HG02884 (cell line): Measurements from ENCODE around the gene TMEM151B.

Source experiments
- ATAC-seq: cut with Tn5 transposase; IDR thresholded peaks from one replicate; pipeline ENCODE4 v1.9.1; 2021; ENCODE audit warnings: mild to moderate bottlenecking, moderate library complexity; ENCODE audit not compliant: unreplicated experiment

TMEM151B gene

DNA sequence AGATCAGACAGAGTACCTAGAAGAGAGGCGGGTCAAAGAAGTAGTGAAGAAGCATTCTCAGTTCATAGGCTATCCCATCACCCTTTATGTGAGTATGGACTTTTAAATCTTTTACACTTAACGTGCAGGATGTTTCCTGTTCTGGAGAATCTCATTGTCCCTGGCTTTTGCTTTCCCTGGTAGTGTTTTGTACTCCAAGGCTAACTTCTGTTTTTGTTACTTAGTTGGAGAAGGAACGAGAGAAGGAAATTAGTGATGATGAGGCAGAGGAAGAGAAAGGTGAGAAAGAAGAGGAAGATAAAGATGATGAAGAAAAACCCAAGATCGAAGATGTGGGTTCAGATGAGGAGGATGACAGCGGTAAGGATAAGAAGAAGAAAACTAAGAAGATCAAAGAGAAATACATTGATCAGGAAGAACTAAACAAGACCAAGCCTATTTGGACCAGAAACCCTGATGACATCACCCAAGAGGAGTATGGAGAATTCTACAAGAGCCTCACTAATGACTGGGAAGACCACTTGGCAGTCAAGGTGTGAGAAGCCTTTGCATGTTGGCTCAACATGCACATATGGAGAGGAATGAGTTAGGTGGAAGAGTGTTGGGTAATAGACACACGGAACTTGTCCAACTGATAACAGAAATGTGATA, 20.1 kb upstream of the TMEM151B start:
- no peak for ATAC-seq

DNA sequence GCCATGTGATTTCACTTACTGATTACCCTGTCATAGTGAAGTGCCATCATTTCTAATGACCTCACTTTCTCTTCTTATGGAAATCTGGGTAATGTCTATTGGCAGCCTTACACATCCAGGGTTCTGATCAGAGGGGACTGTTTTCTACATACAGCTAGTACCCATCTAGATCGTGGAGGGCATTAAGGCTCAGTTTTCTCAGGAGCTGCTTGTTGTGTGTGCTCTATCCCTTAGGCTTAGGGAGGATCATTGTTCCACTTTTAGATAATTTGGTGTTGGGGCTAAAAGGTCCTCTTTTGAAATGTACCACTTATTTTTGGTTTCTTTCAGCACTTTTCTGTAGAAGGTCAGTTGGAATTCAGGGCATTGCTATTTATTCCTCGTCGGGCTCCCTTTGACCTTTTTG, 19.5 kb upstream of the TMEM151B start:
- no peak for ATAC-seq

DNA sequence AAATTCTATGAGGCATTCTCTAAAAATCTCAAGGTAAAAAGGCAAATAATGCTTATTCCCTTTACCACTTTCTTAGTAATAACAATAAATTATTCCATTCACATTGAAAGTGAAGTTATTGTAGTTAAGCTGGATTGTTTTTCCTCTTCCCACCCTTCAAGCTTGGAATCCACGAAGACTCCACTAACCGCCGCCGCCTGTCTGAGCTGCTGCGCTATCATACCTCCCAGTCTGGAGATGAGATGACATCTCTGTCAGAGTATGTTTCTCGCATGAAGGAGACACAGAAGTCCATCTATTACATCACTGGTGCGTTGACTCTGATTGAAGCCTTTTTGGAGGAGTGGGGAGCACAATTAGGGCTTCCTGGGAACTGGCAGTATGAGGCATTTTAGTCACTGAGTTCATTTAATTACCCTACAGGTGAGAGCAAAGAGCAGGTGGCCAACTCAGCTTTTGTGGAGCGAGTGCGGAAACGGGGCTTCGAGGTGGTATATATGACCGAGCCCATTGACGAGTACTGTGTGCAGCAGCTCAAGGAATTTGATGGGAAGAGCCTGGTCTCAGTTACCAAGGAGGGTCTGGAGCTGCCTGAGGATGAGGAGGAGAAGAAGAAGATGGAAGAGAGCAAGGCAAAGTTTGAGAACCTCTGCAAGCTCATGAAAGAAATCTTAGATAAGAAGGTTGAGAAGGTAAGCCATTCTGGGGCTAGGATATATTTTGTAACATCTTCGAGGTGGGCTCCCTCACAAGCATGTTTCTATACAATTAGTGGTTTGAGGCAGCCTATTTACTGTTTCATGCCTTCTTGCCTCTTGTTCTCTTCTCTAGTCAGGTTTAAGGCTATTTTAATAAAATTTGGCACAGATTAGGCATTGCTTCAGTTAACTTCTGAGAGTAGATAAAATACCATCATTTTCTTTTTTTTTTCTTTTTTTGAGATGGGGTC, 18.4 kb upstream of the TMEM151B start:
- ATAC-seq: no peak

DNA sequence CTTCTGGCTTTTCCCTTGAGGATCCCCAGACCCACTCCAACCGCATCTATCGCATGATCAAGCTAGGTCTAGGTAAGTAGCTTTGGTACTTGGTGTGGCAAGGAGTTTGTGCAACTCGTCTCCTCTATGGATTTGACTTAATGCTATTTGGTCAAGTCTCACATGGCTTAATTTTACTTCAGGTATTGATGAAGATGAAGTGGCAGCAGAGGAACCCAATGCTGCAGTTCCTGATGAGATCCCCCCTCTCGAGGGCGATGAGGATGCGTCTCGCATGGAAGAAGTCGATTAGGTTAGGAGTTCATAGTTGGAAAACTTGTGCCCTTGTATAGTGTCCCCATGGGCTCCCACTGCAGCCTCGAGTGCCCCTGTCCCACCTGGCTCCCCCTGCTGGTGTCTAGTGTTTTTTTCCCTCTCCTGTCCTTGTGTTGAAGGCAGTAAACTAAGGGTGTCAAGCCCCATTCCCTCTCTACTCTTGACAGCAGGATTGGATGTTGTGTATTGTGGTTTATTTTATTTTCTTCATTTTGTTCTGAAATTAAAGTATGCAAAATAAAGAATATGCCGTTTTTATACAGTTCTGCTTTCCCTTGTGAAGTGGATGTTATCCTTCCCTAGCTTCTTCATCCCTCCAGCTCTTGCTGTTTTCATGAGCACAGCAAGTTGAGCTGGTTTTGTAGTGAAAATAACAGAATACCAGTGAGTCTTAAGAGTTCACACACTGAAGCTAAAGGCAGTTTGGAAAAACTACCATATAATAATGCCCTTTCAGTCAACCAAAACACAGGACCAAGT, 16.7 kb upstream of the TMEM151B start:
- ATAC-seq: no peak

DNA sequence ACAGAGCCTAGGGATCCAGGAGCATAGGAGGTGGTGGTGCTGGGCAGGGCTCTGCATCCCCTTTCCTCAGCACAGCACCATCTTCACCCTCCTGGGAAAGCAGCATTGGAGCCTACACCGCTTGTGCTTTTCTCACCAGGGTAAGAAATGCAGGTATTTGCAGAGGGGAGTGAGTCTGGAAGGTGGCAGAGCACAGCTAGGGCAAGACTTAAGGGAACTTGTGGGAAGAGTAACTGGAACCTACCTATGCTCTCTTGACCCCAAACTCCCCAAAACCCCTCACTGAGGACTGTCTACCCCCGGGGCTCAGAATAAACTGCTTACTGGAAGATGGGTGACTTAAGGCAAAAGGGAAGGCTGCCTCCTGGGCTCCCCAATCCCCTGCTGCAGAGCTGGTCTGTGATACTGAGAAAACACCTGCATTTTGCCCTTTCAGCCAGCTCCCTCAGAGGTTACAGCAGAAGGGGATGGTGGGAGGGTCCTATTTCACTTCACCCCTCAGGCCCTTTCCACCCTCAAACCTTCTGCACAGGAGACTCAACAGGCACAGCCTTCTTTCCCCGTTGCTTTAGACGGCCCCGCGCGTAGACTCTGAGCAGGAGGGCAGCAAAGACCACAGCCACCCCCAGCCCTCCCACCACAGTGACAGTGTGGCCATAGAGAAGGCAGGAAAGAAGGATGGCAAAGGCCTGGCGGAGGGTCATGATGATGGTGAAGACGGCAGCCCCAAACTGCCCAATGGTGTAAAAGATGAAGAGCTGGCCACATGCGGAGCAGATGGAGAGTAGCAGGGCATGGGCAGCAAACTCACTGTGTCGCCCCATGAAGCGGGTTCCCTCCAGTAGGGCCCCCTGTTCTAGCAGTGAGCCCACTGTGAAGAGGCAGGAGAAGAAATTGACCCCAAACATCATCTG, 15.8 kb upstream of the TMEM151B start:
- no peak for ATAC-seq

DNA sequence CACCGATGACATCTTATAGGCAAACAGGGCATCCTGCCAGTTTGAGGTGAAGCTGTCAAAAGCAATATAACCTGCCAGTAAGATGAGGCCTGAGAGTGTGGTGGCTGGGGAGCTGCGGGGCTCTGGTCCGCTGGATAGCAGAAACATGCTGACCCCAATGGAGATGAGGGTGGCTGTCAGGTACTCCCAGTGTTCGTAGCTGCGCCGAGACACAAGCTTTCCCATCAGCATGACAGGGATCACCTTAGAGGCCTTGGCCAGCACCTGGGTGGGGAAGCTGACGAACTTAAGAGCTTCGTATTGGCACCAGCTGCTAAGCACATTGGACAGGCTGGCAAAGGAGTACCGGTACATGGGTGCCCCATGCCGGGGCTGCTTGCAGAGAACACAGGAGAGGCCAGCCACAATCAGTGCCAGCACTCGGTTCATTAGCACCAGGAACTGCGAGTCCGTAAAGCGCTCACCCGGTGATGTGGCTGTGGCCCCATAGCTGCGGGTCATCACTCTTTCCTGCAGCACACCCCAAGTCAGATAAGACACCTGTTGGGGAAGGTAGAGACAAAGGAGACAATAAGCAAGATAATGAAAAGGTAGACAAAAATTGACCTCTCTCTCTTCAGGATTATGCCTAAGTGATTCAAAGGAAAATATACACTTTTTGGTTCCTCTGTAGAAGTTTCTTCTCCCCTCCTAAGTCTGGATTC, 15.0 kb upstream of the TMEM151B start:
- no peak for ATAC-seq

DNA sequence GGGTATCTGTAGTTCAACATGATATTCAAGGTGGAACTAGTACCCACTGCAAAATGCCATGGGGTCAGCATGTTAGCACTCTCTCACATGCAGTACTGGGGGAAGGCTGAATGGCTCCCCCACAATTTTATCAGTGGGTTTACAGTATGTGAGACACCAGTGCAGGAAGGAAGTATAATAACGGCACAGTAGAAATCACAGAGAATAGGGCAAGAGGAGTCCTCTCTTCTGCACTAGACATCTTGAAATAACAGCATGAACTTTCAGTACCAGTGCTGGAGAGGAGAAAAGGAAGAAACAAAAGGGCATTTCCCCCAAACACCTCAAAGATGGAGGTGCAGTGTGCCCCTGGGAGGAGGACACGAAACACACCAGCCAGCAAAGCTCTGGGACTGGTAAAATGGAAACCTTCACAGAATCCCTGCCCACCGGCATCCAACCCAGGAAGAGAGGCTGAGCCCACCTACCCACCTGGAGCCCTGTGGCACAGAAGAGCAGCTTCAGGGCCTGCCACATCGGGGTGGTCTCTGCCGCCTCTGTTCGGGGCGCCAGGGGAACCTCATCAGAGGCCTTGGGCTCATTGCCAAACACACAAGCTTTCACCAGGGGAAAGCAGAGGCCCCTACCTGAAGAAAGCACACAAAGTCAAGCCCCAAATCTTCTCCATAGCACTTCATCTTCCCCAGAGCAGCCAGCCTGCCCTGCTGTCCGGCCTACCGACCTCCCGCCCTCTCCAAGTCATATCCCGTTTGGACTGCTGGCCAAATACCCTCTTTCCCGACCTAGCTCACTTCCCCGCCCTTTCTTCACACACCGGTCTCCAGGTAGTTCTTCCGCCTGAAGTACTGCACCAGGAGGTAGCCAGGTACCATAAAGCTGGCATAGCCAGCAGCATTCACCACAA, 14.1 kb upstream of the TMEM151B start:
- ATAC-seq: no peak

DNA sequence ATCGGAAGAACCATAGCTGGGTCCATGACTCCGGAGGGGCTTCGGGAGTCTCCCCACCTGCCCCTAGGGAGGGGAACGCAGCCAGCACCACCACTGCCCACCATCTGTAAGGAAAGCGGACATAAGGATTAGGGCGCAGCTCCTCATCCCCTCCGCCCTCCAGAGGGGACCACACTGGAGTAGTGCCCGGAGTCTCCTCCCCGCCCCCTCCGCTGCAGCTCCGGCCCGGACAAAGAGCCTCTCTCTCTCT, 13.6 kb upstream of the TMEM151B start:
- ATAC-seq: no peak

DNA sequence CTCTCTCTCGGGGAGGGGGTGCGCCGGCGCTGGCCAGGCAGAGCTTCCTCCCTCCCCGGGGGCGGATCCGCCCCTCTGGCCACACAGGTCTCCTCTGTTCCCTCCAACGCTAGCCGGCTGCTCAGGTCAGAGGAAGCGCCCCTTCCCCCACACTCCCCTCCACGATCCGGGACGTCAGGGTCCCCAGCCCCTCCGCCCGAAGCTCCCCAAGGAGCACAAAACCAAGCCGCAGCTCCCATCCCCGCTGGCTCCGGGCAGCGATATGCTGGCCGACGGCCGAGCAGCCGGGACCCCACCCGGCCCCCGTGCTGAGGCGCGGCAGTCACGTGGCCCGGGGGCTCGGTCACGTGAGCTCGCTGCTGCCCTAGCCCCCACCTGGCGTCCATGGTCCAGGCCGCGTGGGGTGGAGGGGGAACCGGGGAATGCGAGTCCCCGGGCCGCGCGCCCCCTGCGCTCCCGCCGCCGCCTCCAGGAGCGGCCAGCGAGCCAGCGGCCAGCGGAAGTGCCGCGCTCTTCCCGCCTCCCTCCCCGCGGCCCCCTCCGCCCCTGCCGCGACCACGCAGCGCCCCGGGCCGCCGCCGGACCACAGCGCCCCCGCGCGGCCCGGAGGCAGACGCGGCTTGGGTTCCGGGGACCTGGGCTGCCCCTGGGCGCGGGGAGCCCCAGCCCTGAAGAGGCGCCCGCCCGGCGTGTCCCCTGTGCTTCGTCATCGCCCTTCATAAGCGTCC, 13.1 kb upstream of the TMEM151B start, which contains the start of gene SLC35B2:
SLC35B2 (minus strand) TSS at position 504 of the 728 bp plus-strand sequence; CDS start at position 386, 118 bp downstream.
- peak; percentile 48 for ATAC-seq

DNA sequence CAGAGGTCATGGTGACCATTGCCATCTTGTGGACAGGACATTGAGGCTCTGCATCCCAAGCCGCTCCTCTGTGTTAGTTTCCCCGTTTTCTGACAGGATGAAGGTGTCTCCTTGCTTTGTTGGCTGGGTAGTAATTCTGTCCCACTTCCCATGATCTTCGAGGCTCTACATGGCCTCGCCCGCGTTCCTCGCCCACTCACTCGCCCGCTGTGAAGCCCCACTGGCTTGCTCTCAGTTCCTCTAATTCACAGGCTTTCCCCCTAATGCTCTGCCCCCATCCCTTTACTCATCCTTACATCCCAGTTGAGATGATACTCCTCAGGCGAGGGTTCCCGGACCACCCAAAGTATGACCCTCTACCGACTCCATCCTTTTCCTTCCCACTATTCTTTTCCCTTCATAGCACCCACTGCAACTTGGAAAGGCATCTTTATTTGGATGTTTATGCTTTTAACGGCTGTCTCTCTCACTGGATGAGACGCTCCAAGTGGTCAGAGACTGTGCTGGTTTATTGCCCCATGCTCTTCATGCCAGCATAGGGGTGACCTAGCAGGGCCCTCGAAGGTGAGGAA, 12.4 kb upstream of the TMEM151B start:
- ATAC-seq: peak; percentile 13

DNA sequence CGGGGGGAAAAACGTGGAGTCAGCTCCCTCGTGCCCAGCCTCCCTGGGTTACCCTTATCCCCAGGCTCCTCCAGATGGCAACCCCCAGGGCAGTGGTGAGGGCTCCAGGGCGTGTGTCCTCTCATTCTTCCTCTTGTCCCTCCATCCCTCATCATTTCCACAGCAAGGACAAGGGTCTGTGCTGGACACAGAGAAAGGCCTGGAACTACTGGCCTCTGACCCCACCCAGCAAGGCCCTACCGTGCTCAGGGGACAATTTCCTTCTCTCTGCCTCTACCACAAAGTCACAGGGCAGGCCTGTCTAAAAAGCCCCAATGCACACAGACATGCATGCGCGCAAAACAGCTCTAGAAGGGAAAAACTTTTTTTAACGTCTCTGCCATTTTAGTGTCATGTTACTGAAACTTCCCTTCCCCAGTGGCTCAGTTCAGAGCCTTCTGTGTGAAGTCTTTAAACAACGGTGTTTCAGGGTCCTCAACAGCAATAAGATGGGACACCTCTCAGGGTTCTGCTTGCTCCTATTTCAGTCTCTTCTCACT, 11.9 kb upstream of the TMEM151B start:
- no peak for ATAC-seq

DNA sequence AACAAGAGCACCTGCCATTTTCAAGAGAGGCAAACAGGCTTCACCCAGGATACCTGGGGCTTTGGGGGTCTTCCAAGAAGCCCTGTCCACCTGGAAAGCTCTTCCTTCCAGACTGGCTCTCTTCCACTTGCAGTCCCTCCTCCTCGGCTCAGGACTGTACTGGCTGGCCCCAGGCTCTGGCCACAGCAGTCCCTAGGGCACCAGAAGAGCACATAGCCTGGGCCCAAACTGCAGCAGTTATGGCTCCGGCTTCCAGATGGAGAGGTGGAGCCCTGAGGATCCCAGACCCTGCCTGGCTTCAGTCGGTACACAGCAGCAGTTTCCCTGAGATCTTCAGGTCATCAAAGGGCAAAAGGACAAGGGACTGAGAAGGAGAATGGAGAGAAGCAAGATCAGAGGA, 11.3 kb upstream of the TMEM151B start:
- no peak for ATAC-seq

DNA sequence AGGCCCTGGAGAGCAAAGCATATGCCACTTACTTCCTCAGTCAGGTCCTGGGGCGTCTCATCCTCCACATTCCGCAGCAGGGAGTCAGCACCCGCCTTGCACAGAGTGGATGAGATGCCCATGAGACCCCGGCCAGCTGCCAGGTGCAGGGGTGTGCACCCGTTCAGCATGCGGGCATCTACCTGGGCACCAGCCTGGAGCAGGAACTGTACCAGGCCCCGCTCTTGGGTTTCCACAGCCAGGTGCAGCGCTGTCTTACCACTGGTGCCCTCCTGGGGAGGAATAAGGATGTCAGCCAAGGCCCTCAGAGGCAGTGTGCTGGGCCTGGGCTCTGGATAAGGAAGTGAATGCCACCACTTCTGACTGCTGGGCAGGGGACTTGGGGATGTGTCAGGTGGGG, 10.2 kb upstream of the TMEM151B start:
- no peak for ATAC-seq

DNA sequence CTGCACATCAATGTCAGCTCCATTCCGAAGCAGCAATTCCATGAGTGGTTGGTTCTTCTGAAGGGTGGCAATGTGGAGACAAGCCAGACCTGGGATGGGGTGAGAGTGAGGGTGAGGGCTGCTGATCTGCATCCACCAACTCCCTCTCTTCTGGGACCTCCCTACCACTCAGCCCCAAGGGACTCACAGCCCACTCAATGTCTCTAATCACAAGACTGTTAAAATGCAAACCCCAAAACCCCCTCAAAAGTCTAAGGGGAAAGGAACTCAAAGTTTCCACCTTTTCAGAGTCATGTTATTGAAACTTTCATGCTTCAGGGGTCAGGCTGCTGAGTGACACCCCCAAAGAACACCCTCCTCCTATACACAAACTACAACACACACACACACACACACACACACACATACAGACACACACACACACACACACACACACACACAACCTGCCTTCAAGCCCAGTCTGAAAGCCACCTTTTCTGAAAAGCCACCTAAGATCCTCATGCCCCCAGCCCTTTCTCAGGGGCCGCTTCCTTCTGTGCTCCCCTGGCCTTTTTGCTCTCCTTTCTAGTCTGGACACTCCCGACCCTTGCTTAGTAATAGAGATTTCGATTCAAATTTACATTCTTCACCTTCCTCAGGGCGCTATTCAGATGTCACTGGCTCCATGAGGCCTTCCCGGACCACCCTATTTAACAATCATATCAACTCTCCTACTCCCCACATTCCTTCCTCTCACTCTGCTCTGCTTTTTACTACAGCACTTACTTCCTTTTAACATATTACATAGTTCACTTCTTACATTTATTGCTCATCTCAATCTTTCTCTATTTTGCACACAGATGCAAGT, 9.6 kb upstream of the TMEM151B start:
- no peak for ATAC-seq

DNA sequence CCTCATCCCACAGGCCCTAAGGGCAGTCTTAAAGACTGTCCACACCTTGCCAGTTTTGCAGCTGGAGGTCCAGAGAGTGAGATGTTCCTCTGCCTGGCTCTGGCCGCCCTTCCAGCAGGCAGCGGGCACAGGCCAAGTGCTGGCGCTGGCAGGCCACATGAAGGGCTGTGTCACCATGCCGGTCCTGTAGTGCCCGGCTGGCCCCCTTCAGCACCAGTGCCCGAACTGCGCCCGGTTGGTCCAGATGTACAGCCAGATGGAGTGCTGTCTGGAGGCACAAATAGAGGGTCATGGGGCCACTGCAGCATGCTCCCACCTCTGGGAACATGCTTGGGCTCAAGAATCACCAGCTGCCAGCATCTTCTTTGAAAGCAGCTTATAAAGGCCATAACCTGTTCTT, 8.7 kb upstream of the TMEM151B start:
- ATAC-seq: no peak

DNA sequence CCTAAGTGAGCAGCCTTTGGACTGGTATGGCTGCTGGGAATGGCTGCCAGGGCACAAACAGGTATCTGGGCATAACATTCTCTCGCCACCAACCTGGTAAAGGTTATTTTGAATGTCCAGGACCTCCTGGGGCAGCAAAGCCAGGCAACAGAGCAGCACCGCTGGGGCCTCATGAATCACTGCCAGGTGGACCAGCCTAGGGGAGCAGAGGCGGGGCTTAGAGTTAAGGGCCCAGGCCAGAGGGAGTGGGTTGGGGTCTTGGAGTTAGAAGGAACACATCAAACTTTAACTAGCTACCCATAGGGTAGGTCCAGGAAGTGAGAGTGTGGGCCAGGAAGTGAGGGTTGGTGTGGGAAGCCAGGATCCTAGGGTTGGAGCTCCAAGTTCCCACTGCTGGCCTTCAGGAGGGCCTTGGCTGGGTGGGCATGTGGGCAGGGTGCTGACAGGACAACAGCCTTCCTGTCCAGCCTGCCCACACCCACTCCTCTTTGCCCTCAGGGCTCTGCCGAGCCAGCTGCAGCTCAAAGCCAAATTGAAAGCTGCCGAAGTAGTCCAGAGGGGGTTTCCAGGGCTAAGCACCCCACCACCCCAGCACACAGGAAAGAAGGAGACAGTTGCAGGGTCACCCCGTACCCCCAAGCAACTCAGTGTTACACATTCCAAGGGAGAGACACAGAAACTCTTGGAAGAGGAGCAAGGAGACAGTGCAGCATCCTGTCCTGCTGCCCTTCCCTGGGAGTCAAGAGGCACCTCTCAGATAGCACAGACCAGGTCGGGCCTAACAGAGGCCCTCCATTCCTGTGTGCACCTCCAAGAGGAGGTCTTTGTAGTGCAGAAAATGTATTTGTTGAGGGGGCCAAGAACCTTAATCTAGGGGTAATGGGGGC, 7.5 kb upstream of the TMEM151B start:
- no peak for ATAC-seq
